HG02763 (cell line): Measurements from ENCODE around the gene NPNT.

Experiments used
- ATAC-seq: cut with Tn5 transposase; IDR thresholded peaks from one replicate; pipeline ENCODE4 v1.9.1; 2021; ENCODE audit warnings: mild to moderate bottlenecking, moderate library complexity; ENCODE audit not compliant: unreplicated experiment

Gene NPNT

GRCh38 chr4:105912633-105913032 is 17.4 kb downstream of the NPNT start:
- no peak for ATAC-seq

- no peak for ATAC-seq
Measured at GRCh38 chr4:105917171-105917685, 22.0 kb downstream of the NPNT start.

GRCh38 chr4:105921301-105921700 is 26.0 kb downstream of the NPNT start:
- no peak for ATAC-seq

- no peak for ATAC-seq
Measured at GRCh38 chr4:105923497-105924238, 28.4 kb downstream of the NPNT start.

- ATAC-seq = no peak
Measured at GRCh38 chr4:105924341-105924740, 29.1 kb downstream of the NPNT start.

- ATAC-seq = no peak
Measured at GRCh38 chr4:105930698-105931097, 35.4 kb downstream of the NPNT start.

- peak; percentile 50 for ATAC-seq
Measured at GRCh38 chr4:105933083-105933482, 37.8 kb downstream of the NPNT start.

- ATAC-seq = no peak
Measured at GRCh38 chr4:105934386-105934785, 39.1 kb downstream of the NPNT start.

GRCh38 chr4:105936901-105937300 is 41.6 kb downstream of the NPNT start:
- no peak for ATAC-seq

- ATAC-seq = no peak
Measured at GRCh38 chr4:105937759-105938158, 42.5 kb downstream of the NPNT start.

GRCh38 chr4:105943234-105943633 is 48.0 kb downstream of the NPNT start:
- no peak for ATAC-seq

GRCh38 chr4:105944540-105944939 is 49.3 kb downstream of the NPNT start:
- ATAC-seq = no peak

GRCh38 chr4:105946771-105947170 is 51.5 kb downstream of the NPNT start:
- no peak for ATAC-seq

- no peak for ATAC-seq
Measured at GRCh38 chr4:105950701-105951100, 55.4 kb downstream of the NPNT start.

GRCh38 chr4:105951198-105951597 is 55.9 kb downstream of the NPNT start:
- ATAC-seq = no peak

- no peak for ATAC-seq
Measured at GRCh38 chr4:105952591-105952990, 57.3 kb downstream of the NPNT start.

- ATAC-seq = no peak
Measured at GRCh38 chr4:105956569-105956968, 61.3 kb downstream of the NPNT start.

- ATAC-seq = no peak
Measured at GRCh38 chr4:105957680-105958079, 62.4 kb downstream of the NPNT start.

- ATAC-seq = no peak
Measured at GRCh38 chr4:105963461-105964400, 68.5 kb downstream of the NPNT start.

- ATAC-seq = no peak
Measured at GRCh38 chr4:105965183-105965800, 70.0 kb downstream of the NPNT start.

- no peak for ATAC-seq
Measured at GRCh38 chr4:105966051-105966450, 70.8 kb downstream of the NPNT start.
